Renal cortical epithelial cell (primary cell): ENCODE results near the gene MCCC1. TPM values are rescaled to one million over a fixed set of nuclear protein-coding genes. Genes with fewer than 3 reads are reported as not detected.
"Not testable (repeated sequence)": the region's sequence is repeated elsewhere in the genome, so short reads cannot be mapped to it uniquely, and the experiment has no call there.

ENCODE experiments used
- DNase-seq: peaks from one replicate; pipeline ENCODE4 v3.0.0-alpha.2; 2011; ENCODE audit warnings: low read depth
- total RNA-seq: library from RNA; depleted of rRNA; stranded (reverse); fragments of >200 nt; gene quantifications from 2 replicates; pipeline ENCODE4 v1.2.3, GENCODE V29; 2014

The MCCC1 gene
- 24.3 and 38.8 TPM in 2 replicates for total RNA-seq

DNA sequence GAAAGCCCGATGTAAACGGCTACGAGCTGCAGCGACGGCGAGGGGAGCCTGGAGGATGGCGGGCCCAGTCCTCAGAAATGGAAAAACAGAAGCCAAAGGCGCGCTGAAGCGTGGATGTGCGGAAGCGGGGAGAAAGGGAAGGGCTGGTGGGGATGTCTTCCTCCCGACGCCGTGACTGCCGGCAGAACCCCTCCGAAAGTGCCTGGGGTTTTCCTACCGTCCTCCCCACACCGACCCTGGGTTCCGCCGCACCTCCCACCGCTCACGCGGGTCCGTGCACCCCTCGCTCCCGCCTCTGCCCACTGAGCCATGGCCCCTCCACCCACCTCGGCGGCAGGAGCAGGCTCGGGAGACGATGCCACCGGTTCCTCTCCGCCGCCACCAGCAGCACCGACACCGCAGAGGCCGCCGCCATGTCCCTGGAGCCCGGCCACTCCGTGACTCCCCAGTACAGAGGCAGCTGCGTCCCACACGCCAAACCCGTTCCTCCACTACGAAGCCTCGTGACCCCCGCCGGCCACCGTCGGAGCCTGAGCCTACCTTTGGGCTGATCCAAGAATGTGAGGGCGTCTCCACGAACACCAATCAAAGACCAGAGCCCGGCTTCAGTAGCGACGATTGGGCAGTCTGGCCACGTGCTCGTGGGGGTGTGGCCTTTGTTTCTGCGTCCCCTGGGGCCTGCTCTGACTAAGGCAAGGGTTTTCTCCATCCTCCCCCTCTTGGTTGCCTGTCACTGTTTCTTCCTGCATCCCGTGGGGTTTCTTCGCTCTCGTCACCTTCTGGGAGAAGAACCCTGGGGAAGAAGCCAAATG is at the start of gene MCCC1:
Gene MCCC1 (minus strand): TSS at position 471 of the 812 bp plus-strand sequence. CDS start 56 bp downstream, at position 415.
- peak; percentile 97 for DNase-seq

DNA sequence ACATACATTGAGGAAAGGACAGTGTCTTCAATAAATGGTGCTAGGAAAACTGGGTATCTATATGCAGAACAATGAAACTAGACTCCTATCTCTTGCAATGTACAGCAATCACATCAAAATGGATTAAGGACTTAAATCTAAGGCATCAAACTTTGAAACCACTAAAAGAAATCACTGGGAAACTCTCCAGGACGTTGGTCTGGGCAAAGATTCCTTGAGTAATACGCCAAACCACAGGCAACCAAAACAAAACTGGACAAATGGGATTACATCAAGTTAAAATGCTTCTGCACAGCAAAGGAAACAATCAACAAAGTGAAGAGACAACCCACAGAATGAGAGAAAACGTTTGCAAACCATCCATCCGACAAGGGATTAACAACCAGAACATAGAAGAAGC is 48.8 kb upstream of the MCCC1 start:
- peak; percentile 79 for DNase-seq

DNA sequence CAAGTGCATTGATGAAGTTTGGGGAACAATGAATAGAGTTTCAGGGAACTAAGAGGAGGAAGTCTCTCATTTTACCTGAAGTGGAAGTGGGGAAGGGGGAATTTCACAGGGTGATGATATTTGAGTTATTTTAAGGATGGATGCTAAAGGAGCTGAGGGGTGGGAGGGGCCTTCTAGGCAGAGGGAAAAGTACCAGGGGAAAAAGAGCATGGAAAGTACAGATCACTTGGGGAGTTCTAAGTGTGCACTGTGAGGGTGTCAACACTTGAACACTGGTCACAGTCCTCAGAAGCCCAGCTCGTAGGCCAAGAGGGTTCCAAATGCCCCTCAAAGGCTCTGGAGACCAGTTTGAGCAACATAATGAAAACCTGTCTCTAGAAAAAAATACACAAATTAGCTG is 45.1 kb upstream of the MCCC1 start:
- no peak for DNase-seq

DNA sequence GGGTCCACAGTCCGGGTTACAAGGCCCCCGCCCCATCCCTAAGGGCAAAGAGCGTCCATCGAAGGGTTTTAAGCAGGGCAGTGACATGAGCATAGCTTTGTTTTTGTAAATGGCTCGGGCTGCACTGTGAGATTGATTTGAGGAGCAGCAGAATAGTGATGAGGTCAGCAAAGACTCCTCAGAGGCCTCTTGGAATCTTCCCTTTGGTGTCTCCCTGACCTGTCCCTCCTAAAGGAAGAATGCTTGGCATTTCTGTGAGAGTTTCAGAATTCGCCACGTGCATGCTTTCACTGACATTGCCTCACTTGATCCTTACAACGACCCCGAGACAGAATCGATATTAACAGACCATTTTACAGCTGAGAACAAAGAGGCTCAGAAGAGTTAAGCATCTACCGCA is 42.9 kb upstream of the MCCC1 start:
- DNase-seq, result peak; percentile 39

DNA sequence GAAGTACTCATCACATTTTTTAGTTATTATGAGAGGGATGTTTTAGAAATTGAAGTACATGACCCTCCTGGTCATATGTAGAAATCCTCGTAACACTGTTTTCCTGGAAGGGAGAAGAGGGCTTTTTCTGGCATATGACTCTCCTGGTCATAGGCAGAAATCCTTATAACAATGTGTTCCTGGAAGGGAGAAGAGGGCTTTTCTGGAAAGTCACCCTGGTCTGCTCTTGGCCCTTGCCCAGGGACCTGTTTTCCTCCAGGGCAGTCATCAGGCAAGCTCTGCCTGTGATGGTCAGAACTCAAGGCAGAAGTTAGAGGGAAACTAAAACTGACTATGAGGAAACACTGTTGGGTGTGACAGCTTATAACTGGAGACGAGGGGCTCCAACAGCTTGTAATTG is 35.5 kb upstream of the MCCC1 start:
- no peak for DNase-seq

DNA sequence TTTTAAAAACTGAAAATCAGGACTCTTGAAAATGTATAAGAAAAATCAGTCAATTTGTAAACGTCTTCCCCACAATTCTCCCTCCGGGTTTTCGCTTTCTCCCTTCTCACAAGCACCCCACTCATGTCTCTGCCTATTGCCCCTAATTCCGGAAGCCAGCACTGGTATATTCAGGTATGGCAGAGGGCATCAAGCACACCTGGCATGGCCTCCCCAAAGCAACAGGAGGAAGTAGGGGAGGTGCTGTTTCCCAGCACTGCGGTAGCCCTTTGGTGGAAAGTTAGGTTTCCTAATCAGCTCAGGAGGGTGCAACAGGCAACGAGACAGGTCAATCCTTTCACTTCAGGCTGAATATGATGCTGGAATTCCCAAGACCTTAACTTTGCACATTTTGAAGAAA is 33.1 kb upstream of the MCCC1 start:
- no peak for DNase-seq

DNA sequence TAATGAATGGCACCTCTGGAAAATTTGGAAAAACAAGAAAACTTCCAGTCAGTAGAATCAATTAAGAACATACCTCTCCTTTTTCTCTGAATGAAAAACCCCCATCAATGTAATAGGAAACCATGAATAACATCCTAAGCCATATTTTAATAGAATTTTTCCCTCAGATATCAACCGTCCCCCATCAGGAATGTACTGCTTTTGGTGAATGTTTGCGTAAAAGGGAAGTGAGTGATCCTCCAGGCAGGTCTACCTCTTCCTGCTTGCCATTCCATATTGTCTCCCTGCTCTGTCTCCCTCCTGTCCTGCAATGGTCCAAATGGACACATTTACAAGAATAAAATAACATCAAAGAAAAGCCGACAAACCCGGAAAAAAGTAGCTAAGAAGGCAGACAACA is 32.4 kb upstream of the MCCC1 start:
- no peak for DNase-seq

DNA sequence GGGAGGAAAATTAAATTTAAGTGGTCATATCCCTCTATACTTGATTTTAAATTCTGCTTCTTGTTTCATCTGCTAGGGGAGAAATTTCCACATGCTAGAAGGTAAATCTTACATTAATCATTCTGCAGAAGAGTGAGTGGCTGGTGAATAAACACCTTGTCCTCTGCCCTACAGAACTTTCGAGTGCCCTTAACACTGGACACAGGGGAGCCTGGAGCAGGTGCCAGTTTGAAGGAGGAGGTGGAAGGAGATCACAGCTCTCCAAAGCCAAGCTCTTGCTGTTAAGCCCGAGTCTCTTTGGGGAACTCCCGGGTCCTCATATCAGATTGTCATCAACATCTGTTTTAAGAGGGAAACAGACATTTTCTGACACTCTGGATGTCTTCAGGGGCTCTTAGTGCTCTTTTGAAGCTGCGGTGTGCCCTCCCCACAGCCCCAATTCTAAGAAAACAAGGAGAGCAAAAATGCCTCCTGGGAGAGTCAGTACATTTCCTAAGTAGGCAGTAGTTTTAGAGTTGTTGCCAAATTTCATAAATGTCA is 32.0 kb upstream of the MCCC1 start:
- no peak for DNase-seq

DNA sequence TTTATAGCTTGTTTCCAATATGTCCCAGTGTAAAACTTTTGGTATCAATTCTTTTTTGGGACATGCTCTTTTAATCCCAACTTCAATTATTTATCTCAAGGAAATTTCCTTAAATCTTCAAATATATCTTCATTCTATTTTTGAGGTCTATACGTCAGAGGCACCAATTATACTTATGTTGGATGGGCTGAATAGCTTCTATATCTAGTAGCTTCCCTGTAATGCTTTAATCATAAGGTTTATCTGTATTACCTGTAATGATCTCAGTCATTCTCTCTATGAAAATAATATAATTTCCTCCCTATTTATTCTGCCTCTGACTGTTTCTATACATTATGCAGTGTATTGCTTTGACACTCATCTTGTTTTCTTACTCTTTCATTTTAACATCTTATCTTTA is 29.9 kb upstream of the MCCC1 start:
- no peak for DNase-seq

DNA sequence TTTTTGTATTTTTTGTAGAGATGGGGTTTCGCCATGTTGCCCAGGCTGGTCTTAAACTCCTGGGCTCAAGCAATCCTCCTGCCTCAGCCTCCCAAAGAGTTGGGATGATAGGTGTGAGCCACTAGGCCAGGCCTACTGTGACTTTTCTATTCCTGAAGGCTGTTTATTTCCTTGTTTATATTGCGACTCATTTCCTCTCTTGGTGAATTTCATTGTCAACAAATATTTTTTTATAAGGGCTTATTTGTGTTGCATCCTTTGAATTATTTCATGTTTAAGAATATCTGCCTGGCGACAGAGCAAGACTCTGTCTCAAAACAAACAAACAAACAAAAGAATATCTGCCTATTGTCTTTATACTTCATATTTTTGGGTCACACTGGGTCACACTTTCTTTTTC is 29.4 kb upstream of the MCCC1 start:
- DNase-seq, result no peak

DNA sequence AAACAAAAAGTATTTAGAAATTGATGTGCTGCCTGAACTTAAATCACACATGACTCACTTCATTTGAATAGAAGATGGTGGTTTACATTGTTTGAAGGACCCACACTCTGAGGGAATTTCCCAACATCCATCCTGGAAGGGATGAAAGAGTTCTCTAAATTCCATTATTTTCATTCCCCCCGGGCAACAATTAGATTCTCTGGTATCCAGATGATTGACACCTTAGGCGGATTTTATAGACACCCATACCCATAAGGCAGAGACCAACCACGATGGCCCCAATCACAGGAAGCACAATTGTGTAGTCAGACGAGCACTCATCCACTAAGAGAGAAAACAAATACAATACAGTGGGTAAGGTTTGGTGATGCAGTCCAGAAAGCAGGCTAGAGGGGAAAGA is 24.6 kb upstream of the MCCC1 start:
- DNase-seq, result peak; percentile 63

DNA sequence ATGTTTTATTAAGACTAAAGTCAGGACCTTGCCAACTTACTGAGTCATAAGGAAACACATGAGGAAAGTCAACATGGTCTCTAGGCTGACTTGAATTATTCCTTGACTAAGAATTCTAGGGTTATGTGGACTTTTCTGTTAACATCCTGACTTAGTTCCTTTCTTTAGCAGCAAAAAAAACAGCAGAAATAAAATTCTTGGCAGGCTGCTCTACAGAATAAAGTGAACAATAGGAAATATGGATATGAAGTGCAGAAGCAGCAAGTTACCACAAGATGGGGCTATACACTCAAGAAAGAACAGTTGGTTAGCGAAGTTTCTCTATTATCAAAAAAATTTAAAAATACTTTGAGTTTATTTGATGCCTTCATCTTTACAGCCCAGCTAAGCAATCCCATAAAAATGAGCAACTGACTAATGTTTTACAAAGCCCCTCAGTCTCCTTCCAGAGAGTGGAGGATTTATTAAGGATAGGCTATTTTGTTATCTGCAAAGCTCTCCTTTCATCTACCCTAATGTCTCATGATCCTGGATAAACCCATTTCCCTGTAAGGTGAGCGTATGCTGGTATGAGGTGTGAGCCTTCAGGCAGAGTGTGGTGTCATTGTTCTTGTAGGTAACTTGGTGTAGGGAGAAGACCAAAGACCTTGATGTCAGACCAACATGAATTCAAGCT is 23.1 kb upstream of the MCCC1 start:
- DNase-seq, result peak; percentile 47

DNA sequence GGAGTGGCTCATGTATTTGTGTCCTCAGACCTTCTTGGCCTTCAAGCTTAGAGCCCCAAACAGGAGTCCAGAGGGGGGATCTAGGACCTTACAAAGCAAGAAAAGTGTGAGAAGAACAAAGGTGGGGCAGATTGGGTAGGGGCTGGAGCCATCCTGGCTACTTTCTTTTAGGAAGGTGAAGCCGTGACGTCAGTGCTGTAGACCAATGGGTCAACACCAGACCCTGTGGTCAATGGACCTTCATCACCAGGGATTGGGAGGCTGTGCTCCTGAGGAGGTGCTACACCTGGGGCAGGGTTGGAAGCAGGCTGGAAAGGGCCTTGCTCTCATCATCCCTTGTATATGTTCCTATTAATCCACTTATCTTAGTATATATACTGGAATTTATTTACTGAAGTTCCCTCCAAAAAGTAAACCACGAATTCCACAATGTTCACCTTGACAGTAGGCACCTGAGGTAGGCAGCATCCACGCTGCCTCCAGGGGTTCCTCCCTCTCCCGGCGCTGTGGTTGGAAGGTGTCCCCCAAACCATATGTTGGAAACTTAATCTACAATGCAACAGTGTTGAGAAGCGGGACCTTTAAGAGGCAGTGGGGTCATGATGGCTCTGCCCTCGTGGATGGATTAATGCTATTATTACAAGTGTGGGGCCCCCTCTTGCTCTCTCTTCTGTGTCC is 21.4 kb upstream of the MCCC1 start:
- DNase-seq, result no peak

DNA sequence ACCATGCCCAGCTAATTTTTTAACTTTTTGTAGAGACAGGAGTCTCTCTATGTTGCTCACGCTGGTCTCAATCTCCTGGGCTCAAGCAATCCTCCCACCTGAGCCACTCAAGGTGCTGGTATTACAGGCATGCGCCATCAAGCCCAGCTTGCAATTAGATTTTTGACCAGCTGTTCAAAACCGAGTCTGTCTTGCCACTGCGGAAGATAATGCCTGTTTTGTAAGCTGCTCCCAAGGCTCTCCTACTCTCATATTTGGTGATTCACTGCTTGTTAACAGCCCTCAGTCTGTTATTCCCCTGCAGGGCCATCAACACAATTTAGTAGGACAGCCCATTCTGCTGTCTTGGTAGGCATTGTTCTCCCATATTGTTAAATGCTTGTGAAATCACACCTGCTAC is 17.8 kb upstream of the MCCC1 start:
- no peak for DNase-seq

DNA sequence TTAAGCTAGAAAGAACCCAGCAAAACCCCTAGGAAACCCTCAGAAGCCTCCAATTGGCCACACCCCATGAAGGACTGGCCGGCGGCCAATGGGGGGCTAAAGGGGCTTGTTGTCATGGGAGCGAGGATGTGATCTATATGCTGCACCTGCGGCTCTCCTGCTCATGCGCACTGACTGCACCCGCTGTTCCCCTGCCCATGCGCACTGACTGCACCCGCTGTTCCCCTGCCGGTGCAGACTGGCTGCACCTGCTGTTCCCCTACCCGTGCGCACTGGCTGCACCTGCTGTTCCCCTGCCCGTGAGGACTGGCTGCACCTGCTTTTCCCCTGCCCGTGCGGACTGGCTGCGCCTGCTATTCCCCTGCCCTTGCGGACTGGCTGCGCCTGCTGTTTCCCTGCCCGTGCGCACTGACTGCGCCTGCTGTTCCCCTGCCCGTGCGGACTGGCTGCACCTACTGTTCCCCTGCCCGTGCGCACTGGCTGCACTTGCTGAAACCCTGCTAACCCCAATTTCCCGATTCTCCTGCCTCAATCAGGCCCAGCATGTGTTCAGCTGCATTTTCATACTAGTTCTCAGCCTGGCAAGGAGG is 16.8 kb upstream of the MCCC1 start:
- no peak for DNase-seq

DNA sequence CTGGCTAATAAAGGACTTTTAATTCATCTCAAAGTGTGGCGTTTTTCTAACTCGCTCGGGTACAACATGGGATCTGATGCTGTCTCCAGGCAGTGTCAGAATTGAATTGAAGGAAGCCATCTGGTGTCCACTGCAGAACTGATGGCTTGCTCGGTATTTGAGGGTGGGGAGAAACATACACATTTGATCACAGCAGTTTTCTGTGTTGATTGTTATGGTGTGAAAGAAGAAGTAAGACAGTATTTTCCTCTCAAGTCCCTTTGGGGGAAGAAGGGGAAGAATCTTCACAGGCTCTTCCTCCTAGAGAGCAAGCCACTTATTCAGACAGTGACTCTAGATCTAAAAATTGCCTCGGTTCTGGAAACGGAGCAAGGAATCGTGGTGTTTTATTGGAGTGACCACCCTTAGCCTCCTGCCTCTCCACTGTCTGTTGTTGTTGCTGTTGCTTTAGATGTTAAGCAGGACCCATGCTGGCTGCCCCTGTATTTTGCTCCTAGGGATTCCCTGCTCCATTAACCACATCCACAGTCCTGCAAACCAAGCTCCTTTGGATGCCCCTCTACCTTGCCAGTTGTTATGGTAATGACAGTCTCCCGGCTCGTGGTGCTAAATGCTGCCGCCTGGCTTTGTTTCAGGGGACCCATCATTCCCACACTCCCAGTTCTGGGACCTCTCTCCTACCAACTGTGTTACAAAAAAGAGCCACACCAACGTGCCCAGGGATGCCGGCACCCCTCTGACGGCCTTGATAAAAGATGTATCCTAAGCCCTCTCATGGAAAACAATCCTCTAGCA is 15.3 kb upstream of the MCCC1 start:
- no peak for DNase-seq

DNA sequence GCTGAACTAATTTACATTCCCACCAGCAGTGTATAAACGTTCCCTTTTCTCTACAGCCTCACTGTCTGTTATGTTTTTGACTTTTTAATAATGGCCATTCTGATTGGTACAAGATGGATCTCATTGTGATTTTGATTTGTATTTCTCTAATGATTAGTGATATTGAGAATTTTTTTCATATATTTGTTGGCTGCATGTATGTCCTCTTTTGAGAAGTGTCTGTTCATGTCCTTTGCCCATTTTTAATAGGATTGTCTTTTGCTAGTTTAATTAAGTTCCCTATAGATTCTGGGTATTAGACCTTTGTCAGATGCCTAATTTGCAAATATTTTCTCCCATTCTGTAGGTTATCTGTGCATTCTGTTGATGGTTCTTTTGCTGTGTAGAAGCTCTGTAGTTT is 10.6 kb upstream of the MCCC1 start:
- not testable (repeated sequence) for DNase-seq

DNA sequence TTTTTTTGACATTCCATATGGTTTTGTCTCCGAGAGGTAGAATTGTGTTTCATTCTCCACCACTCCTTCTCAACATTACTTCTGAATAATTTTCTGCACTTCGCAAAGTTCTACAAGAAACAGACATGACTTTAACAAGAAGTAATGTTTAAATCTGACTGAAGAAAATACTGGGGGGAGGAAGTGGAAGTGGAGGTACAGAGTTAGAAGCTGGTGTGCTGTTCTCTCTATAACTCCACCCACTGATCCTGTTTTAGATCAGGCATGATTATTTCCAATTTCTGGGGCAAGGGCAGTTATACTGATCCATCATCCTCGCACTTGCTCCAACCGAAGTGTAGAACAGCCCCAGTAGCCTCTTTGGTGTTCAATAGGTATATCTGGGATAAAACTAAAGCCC is 9.2 kb upstream of the MCCC1 start:
- DNase-seq, result no peak

DNA sequence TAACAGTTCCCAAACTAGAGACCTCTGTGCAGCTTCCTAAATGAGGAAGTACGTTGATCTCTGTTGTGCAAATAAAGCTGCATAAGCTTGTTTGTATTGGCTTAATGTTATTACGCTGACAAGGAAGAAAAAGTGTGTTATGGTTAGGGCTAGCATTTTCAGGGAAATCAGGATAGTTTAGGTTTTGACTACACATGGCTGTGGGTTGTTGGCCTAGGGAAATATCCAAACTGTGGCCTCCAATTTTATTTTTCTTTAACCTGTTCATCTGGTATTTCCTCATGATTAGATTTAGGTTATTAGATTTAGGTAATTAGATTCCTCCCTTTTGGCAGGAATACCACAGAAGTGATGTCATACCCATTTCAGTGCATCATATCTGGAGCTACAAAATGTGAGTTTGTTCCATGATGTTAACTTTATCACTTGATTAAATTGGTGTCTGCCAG is 8.7 kb upstream of the MCCC1 start:
- no peak for DNase-seq

DNA sequence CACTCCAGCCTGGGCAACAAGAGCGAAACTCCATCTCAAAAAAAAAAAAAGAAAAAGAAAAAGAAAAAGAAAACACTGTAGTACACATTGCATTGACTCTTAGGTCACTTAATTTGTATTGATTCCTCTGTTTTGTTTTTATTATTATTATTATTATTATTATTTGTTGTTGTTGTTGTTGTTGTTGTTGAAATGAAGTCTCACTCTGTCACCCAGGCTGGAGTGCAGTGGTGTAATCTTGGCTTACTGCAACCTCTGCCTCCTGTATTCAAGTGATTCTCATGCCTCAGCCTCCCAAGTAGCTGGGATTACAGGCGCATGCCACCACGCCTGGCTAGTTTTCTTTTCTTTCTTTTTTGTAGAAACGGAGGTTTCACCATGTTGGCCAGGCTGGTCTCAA is 8.1 kb upstream of the MCCC1 start:
- not testable (repeated sequence) for DNase-seq

DNA sequence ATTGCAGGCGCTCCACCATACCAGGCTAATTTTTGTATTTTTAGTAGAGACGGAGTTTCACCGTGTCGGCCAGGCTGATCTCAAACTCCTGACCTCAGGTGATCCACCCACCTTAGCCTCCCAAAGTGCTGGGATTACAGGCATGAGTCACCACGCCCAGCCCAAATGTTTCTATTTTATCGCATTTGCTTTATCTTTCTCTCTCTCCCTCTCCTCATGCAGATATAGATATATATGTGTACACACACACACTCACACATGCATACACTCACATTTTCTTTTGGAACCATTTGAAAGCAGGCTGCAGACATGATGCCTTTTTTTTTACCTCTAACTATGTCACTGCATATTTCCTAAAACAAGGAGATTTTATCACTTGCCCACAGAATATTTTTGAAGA is 7.3 kb upstream of the MCCC1 start:
- DNase-seq, result no peak
